Measurements from ENCODE around the gene BRAF.
"Not testable (repeated sequence)": the region's sequence is repeated elsewhere in the genome, so short reads cannot be mapped to it uniquely, and the experiment has no call there.

BRAF gene

GRCh38 chr7:140873434-140873833 is 51.3 kb downstream of the BRAF start:
- no peak for DNase-seq

GRCh38 chr7:140870003-140870402 is 54.7 kb downstream of the BRAF start:
- DNase-seq, result no peak

- no peak for DNase-seq
Measured at GRCh38 chr7:140869430-140869829, 55.3 kb downstream of the BRAF start.

GRCh38 chr7:140867467-140868462 is 57.0 kb downstream of the BRAF start:
- no peak for DNase-seq

- no peak for DNase-seq
Measured at GRCh38 chr7:140866926-140867325, 57.8 kb downstream of the BRAF start.

GRCh38 chr7:140864732-140865131 is 60.0 kb downstream of the BRAF start:
- DNase-seq, result no peak

GRCh38 chr7:140863867-140864266 is 60.9 kb downstream of the BRAF start:
- no peak for DNase-seq

- no peak for DNase-seq
Measured at GRCh38 chr7:140863184-140863583, 61.5 kb downstream of the BRAF start.

GRCh38 chr7:140857048-140857447 is 67.7 kb downstream of the BRAF start:
- DNase-seq, result no peak

GRCh38 chr7:140841166-140841715 is 83.5 kb downstream of the BRAF start:
- DNase-seq, result no peak

GRCh38 chr7:140831724-140832123 is 93.0 kb downstream of the BRAF start:
- no peak for DNase-seq

- no peak for DNase-seq
Measured at GRCh38 chr7:140829720-140830119, 95.0 kb downstream of the BRAF start.

- no peak for DNase-seq
Measured at GRCh38 chr7:140828741-140829140, 96.0 kb downstream of the BRAF start.

GRCh38 chr7:140817383-140817782 is 107.3 kb downstream of the BRAF start:
- DNase-seq, result not testable (repeated sequence)

- peak; percentile 79 for DNase-seq
Measured at GRCh38 chr7:140810830-140811556, 113.7 kb downstream of the BRAF start.

GRCh38 chr7:140810385-140810784 is 114.3 kb downstream of the BRAF start:
- DNase-seq, result no peak

- no peak for DNase-seq
Measured at GRCh38 chr7:140778975-140779374, 145.8 kb downstream of the BRAF start.

GRCh38 chr7:140778568-140778967 is 146.2 kb downstream of the BRAF start:
- no peak for DNase-seq

- DNase-seq, result no peak
Measured at GRCh38 chr7:140774371-140774770, 150.4 kb downstream of the BRAF start.

GRCh38 chr7:140773104-140773503 is 151.6 kb downstream of the BRAF start:
- DNase-seq, result no peak

GRCh38 chr7:140771826-140772225 is 152.9 kb downstream of the BRAF start:
- no peak for DNase-seq

GRCh38 chr7:140769852-140770251 is 154.9 kb downstream of the BRAF start:
- no peak for DNase-seq

GRCh38 chr7:140767418-140767817 is 157.3 kb downstream of the BRAF start:
- DNase-seq, result no peak

- DNase-seq, result not testable (repeated sequence)
Measured at GRCh38 chr7:140765441-140765840, 159.3 kb downstream of the BRAF start.

Measured in islet precursor cell (in vitro differentiated cells).